GM12873 (cell line): ENCODE data around the gene TSPAN18.

ENCODE experiments used
- TF ChIP-seq, protein P1 (sequence below): IDR thresholded peaks from 2 replicates; pipeline ENCODE4 v1.5.1; 2012; ENCODE audit warnings: low read depth, mild to moderate bottlenecking, moderate library complexity, low read length, control low read depth; ENCODE audit not compliant: insufficient read depth; ENCODE audit errors: missing control alignments

TSPAN18 gene

GRCh38 chr11:44870181-44870580 is 143.4 kb downstream of the TSPAN18 start:
- TF ChIP-seq, protein P1, sequence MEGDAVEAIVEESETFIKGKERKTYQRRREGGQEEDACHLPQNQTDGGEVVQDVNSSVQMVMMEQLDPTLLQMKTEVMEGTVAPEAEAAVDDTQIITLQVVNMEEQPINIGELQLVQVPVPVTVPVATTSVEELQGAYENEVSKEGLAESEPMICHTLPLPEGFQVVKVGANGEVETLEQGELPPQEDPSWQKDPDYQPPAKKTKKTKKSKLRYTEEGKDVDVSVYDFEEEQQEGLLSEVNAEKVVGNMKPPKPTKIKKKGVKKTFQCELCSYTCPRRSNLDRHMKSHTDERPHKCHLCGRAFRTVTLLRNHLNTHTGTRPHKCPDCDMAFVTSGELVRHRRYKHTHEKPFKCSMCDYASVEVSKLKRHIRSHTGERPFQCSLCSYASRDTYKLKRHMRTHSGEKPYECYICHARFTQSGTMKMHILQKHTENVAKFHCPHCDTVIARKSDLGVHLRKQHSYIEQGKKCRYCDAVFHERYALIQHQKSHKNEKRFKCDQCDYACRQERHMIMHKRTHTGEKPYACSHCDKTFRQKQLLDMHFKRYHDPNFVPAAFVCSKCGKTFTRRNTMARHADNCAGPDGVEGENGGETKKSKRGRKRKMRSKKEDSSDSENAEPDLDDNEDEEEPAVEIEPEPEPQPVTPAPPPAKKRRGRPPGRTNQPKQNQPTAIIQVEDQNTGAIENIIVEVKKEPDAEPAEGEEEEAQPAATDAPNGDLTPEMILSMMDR = no peak

DNA sequence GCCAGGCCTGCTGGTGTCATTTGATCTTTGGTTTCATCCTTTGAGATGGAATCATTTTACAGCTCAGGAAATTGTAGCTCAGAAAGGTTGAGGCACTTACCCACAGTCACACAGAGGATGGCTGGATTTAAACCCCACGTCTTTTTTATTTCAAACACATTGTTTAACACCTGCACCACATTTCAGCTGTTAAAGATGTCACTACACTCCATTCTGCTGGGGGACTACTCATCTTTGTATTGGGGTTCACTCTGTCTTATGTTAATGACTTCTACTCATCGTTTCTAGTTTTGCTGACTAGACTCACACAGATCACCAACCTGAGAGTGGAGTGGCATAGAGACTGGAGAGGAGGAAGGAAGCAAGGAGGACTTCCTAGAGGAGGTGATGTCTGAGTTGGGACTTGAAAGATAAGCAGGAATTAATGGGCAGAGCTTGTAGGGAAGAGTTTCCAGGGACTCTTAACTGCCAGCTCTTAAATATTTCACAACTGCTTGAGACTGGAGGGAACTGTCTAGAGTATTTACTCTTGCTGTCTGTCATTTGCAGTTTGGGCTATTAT is 143.9 kb downstream of the TSPAN18 start:
- TF ChIP-seq, protein P1 = no peak

- TF ChIP-seq, protein P1 = no peak
Observed at GRCh38 chr11:44872556-44872955, 145.8 kb downstream of the TSPAN18 start.

DNA sequence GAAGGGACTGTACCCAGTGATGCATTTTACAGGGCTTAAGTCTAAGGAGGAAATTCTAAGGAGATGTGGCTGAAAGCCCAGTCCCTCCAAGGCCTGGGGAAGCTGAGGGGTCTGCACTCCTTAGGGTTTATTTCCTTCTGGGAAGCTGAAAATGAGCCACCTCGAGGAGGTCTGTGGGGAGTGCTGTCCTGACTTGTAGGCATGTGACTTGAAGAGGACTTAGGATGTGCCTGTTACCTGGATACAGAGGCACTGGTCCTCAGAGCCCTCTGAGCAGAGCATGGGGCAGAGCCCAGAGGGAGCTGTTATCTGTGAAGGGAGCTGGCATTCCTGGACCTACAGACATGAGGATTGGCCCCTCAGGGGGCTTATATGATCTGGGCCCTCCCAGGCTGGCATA is 146.8 kb downstream of the TSPAN18 start:
- TF ChIP-seq, protein P1 = no peak

GRCh38 chr11:44874284-44874683 is 147.5 kb downstream of the TSPAN18 start:
- TF ChIP-seq, protein P1 = no peak

DNA sequence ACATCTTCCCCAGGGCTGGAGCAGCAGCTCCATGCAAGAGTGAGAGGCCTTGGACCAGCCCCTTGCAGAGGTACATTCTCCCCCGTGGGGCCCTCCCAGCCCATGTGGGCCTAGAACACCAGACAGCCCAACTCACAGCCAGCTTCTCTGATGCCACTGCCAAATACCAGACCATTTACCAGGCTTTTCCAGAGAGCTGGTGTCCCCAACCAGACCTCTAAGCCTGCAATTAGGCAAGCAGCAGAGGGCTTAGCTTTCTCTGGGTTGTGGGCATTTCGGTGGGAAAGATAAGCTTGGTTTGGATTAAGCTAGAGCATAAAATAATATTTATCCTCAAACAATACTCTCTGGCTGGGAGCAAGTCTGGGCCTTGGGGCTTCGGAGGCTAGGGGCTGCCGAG is 148.3 kb downstream of the TSPAN18 start:
- TF ChIP-seq, protein P1 = no peak

DNA sequence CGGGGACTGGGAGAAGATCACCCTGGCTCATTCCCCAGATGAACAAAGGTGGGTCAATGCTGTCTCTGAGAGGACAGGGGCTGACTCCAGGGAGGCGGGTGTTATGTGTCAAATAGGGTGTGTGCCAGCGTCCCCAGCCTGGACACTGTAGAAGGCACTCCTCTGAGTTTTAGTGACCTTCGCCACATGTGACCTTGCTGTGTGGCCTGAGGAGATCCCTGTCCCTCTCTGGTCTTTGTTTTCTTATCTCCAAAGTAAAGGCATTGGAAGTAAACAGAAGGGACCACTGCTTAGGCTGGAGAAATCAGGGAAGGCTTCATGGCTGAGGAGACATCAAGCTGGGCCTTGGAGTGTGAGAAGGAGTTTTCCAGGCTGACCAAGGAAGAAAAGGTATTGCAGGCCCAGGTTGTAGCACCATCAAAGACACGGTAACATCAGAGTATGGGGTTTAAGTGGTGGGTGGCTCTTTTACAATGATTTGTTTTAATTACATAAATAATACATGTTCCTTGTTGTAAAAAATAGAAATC is 149.5 kb downstream of the TSPAN18 start:
- TF ChIP-seq, protein P1 = no peak
